Stomach (tissue), 4 donors: Measurements from ENCODE around the gene HAGH.

Experiments
- CTCF ChIP-seq, 7 experiments: fragments of 450-650 bp in 4 of 7; fragments of 200-600 bp in 3 of 7; sonication (generic) in 3 of 7; IDR thresholded peaks; one replicate each; pipeline ENCODE4 v1.5.1; 2016 to 2019; ENCODE audit warnings: antibody characterized with exemption in 7 of 7, control low read depth in 2 of 7, mild to moderate bottlenecking in 1 of 7
- EP300 ChIP-seq: sonication (generic); formaldehyde crosslinking; IDR thresholded peaks from one replicate; pipeline ENCODE4 v1.6.1; 2017; ENCODE audit warnings: antibody characterized with exemption
- POLR2A ChIP-seq, 4 donors: fragments of 450-650 bp; IDR thresholded peaks; one replicate each; pipeline ENCODE4 v1.6.1; 2016; ENCODE audit warnings: antibody characterized with exemption in 4 of 4, control low read depth in 2 of 4, mild to moderate bottlenecking in 1 of 4, moderate library complexity in 1 of 4
- POLR2AphosphoS5 ChIP-seq, 3 donors: sonication (generic); formaldehyde crosslinking; IDR thresholded peaks; one replicate each; pipeline ENCODE4 v1.6.1; 2016; ENCODE audit warnings: antibody characterized with exemption in 3 of 3

GRCh38 chr16:1808691-1809090, 17.9 kb downstream of the HAGH start:
- TF ChIP-seq CTCF (IDR thresholded peaks at IDR 0.05) (no peak), POLR2A (IDR thresholded peaks at IDR 0.05) (no peak), EP300 (no peak), POLR2AphosphoS5 (IDR thresholded peaks at IDR 0.05) (no peak)
